ENCODE results near the gene P2RX2.
A peak's percentile ranks its signal among the peaks of the same experiment; 100 is the strongest.

- TF ChIP-seq CTCF (IDR thresholded peaks at IDR 0.05) (peak; percentile 16 to 45 (median 30)), POLR2AphosphoS5 (IDR thresholded peaks at IDR 0.05; ENCODE audit: insufficient read depth in 1 of 2, low read depth in 1 of 2) (no peak), POLR2A (IDR thresholded peaks at IDR 0.05) (no peak)
These were observed 18.2 kb upstream of the P2RX2 start for GRCh38 chr12:132600048-132601032.
